Measurements from ENCODE around the gene NPEPL1. TPM values are rescaled to one million over a fixed set of nuclear protein-coding genes. Genes with fewer than 3 reads are reported as not detected.

The NPEPL1 gene
- total RNA-seq, 3 donors from 2014 or later, result 26.8 to 35.7 (median 30.8) TPM

DNA sequence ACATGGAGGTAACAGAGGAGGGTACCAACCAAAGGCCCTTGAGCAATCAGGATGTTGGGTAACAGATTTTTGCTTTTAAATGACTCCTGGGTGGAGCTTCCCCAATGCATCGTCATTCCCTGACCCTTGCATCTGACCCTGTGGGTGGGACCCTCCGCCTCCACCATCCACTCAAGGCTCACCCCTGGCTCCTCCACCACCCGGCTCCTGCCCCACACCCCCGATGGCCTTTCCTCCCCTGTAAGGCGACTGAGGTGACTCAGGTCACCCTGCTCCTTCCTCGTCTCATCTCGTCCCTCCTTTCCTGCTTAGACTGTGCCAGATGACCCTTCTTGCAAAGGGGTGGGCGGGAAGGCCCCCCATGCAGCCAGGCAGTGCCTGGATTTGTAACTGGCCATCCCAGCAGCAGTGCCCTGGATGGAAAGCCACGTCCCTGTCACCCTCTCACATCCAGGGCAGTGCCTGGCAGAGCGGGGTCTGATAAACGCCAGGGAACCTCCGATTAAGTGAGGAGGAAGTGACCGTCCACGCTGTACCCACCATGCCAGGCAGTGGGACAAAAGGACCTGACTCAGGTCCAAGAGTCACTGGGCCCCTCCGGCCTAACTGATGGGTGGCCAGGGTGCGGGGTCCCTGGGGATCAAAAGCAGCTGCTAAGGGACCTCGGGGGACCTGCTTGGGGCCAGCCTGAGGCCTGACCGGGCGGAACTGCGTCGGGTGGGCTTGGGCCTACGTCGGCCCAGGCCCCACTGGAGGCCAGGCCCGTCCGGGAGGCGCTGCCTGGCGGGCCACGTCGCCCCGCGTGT lies 624 bp upstream of the NPEPL1 start:
- Histone ChIP-seq H3K4me1 (peaks cover 5 to 23% of the 10 kb centered on the region in 2 donors), H3K27ac (peak overlapping the region; percentile 84 to 95), H3K36me3 (no peaks in the 10 kb centered on the region), H3K9me3 (no peaks in the 10 kb centered on the region), H3K27me3 (no peaks in the 10 kb centered on the region), H3K4me3 (peak overlapping the region in 1 of 3 donors; percentile 89)
- TF ChIP-seq POLR2A (IDR thresholded peaks at IDR 0.05) (no peak), POLR2AphosphoS5 (IDR thresholded peaks at IDR 0.05) (peak in 1 of 3 donors; percentile 24)
- intact Hi-C loops (cut with DNase I; ENCODE audit: low total_unique reads), result no loop called here
- DNase-seq (ENCODE audit: low spot score in 2 of 2), result no peak

DNA sequence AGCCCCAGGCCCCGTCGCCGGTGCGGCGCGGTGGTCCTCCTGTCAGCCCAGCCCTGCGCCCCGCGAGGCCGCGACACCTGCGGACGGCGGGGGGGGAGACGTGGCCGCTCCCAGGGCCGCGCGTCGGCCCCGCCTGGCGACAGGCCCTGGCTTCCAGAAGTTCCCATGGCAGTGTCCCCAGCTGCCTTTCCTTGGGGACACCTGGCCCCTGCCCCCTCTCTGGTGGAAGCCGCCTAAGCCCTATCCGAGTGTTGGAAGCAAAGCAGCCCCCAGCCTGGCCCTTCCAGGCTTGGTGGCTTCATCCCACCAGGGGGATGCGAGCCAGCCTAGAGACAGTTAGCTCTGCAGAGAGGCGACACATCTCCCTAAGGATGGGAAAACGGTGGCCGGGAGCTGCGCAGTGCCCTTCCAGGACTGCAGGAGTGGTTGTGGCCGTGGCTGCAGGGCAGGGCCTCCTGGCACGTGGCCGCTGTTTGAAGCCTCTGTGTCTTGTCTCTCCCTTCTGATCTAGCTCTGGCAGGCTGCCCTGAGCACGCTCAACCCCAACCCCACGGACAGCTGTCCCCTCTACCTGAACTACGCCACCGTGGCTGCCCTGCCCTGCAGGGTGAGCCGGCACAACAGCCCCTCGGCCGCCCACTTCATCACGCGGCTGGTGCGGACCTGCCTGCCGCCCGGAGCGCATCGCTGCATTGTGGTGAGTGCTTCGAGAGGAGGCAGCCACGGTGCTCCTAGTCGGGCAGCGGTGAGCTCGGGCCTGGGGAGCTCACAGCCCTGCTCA lies 816 bp downstream of the NPEPL1 start:
- Histone ChIP-seq H3K4me1 (peaks cover 5 to 23% of the 10 kb centered on the region in 2 donors), H3K9me3 (no peaks in the 10 kb centered on the region), H3K4me3 (peak overlapping the region; percentile 49 to 89 (median 54)), H3K27me3 (no peaks in the 10 kb centered on the region), H3K27ac (peak overlapping the region; percentile 70 to 95), H3K36me3 (no peaks in the 10 kb centered on the region)
- no peak for DNase-seq (ENCODE audit: low spot score in 2 of 2)
- TF ChIP-seq, protein P1, sequence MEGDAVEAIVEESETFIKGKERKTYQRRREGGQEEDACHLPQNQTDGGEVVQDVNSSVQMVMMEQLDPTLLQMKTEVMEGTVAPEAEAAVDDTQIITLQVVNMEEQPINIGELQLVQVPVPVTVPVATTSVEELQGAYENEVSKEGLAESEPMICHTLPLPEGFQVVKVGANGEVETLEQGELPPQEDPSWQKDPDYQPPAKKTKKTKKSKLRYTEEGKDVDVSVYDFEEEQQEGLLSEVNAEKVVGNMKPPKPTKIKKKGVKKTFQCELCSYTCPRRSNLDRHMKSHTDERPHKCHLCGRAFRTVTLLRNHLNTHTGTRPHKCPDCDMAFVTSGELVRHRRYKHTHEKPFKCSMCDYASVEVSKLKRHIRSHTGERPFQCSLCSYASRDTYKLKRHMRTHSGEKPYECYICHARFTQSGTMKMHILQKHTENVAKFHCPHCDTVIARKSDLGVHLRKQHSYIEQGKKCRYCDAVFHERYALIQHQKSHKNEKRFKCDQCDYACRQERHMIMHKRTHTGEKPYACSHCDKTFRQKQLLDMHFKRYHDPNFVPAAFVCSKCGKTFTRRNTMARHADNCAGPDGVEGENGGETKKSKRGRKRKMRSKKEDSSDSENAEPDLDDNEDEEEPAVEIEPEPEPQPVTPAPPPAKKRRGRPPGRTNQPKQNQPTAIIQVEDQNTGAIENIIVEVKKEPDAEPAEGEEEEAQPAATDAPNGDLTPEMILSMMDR (IDR thresholded peaks at IDR 0.05), result no peak
- TF ChIP-seq POLR2A (IDR thresholded peaks at IDR 0.05) (no peak), POLR2AphosphoS5 (IDR thresholded peaks at IDR 0.05) (no peak)
- intact Hi-C loops (cut with DNase I; ENCODE audit: low total_unique reads), result no loop called here

DNA sequence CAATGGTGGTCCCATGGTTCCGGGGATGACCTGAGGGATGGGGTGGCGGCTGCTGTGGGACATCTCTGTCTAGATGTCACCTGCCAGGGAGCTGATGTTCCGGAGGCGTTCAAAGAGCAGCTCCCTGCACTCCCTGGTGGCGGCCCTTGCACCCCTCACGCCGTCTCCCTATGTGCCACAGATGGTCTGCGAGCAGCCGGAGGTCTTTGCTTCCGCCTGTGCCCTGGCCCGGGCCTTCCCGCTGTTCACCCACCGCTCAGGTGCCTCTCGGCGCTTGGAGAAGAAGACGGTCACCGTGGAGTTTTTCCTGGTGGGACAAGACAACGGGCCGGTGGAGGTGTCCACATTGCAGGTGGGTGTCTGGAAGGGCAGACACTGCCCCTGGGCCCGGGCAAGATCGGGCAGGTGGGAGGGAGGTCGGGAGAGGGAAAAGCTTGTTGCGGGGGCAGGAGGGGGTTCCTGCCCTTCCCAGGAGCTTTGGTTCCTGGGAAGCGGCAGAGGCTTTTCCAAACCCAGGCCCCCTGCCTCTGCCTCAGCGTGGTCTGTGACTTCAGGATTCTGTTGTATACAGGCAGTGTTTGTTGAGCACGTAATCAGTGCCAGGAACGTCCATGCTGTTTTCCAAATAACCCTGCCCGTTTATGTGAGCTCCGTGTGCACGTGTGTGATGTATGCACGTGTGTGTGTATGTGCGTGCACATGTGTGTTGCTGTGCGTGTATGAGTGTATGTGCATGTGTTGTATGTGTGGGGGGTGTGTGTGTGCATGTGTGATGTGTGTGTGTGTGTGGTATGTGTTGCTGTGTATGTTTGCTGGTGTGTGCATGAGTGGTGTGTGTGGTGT lies 1.9 kb downstream of the NPEPL1 start:
- Histone ChIP-seq H3K36me3 (no peaks in the 10 kb centered on the region), H3K27me3 (no peaks in the 10 kb centered on the region), H3K4me1 (peaks cover 5 to 23% of the 10 kb centered on the region in 2 donors), H3K4me3 (peak overlapping the region in 1 of 3 donors; percentile 89), H3K9me3 (no peaks in the 10 kb centered on the region), H3K27ac (no peak overlapping the region)
- TF ChIP-seq, protein P1 (IDR thresholded peaks at IDR 0.05), result no peak
- TF ChIP-seq POLR2A (IDR thresholded peaks at IDR 0.05), result no peak
- no peak for TF ChIP-seq POLR2AphosphoS5 (IDR thresholded peaks at IDR 0.05)
- intact Hi-C loops (cut with DNase I; ENCODE audit: low total_unique reads), result no loop called here
- no peak for DNase-seq (ENCODE audit: low spot score in 2 of 2)

DNA sequence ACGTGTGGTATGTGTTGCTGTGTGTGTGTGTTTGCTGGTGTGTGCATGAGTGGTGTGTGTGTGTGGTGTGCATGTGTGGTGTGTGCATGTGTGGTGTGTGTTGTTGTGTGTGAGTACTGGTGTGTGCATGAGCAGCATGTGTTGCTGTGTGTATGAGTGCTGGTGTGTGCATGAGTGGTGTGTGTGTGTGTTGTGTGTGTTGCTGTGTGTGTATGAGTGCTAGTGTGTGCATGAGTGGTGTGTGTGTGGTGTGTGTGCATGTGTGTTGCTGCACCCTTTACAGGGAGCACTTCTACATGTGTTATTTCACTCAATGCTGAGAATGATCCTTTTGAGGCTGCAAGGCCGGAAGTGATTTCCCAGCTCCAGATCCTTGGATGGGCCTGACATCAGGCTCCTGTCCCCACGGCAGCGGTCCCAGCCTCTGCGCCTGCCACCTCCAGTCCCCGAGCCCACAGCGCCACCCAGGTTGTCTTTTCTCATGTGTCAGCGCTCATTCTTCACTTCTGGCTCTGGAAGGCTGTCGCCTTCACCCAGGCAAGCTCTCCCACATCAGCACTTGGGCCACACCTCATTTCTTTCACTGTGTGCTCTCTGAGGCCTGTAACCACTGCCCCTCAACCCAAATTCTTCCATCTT lies 2.6 kb downstream of the NPEPL1 start:
- H3K9me3 ChIP-seq, result no peaks in the 10 kb centered on the region
- H3K27ac ChIP-seq, result no peak overlapping the region
- no peak for DNase-seq (ENCODE audit: low spot score in 2 of 2)
- peaks cover 5 to 23% of the 10 kb centered on the region in 2 donors for H3K4me1 ChIP-seq
- TF ChIP-seq POLR2AphosphoS5 (IDR thresholded peaks at IDR 0.05) (no peak), POLR2A (IDR thresholded peaks at IDR 0.05) (no peak)
- TF ChIP-seq, protein P1 (IDR thresholded peaks at IDR 0.05), result no peak
- no peaks in the 10 kb centered on the region for H3K27me3 ChIP-seq
- intact Hi-C loops (cut with DNase I; ENCODE audit: low total_unique reads), result no loop called here
- H3K4me3 ChIP-seq, result no peak overlapping the region
- peaks cover under 1% of the 10 kb centered on the region for H3K36me3 ChIP-seq

DNA sequence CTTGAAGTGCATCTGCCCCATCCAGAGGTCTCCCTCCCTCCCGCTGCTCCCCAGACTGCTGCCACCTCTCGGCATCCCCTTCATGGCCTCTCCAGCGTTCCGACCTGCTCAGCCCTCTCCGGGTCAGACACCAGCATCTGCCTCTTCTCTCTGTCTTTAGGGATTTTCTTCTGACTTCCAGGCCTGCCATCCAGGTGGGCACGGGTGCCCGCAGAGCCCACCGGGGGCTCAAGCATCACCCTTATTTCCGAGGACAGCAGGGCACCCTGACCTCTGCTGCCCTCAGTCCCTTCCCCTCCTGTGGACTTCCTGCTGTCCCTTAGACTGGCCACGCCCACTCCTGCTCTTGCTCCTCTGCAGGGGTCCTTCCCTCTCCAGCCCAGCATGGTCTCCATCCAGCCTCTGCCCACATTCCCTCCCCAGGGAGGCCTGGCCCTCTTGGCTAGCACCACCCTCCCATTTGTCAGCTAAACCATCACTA lies 3.3 kb downstream of the NPEPL1 start:
- no peak for DNase-seq (ENCODE audit: low spot score in 2 of 2)
- Histone ChIP-seq H3K36me3 (peaks cover 6% of the 10 kb centered on the region), H3K27me3 (no peaks in the 10 kb centered on the region), H3K9me3 (no peaks in the 10 kb centered on the region), H3K4me3 (no peak overlapping the region), H3K4me1 (peaks cover 5 to 16% of the 10 kb centered on the region in 2 donors), H3K27ac (no peak overlapping the region)
- intact Hi-C loops (cut with DNase I; ENCODE audit: low total_unique reads), result no loop called here
- no peak for TF ChIP-seq POLR2AphosphoS5 (IDR thresholded peaks at IDR 0.05)
- TF ChIP-seq, protein P1 (IDR thresholded peaks at IDR 0.05), result no peak
- no peak for TF ChIP-seq POLR2A (IDR thresholded peaks at IDR 0.05)

Measured in breast epithelium (tissue), 4 donors.